ENCODE measurements around the gene FBXO45.
"Not testable (repeated sequence)": the region's sequence is repeated elsewhere in the genome, so short reads cannot be mapped to it uniquely, and the experiment has no call there.

Gene FBXO45

DNA sequence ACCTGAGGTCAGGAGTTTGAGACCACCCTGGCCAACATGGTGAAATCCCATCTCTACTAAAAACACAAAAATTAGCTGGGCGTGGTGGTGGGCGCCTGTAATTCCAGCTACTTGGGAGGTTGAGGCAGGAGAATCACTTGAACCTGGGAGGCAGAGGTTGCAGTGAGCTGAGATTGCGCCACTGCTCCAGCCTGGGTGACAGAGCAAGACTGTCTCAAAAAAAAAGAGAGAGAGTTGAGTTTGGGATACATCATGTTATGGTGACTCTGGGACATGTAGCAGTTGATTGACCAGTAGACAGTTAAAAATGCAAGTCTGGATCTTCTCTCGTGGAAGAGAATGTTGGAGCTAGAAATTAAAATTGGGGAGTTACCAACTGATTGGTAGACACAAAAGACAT is 69.5 kb downstream of the FBXO45 start:
- in situ Hi-C loops (cut with MboI; ENCODE audit: low sequenced_read_pairs): not testable (repeated sequence)
